H9 (cell line): ENCODE measurements around the gene ATN1. TPM values are rescaled to one million over a fixed set of nuclear protein-coding genes. Genes with fewer than 3 reads are reported as not detected.
A peak's percentile ranks its signal among the peaks of the same experiment; 100 is the strongest.

ENCODE experiments used
- DNase-seq: peaks from one replicate; pipeline ENCODE4 v3.0.0-alpha.2; 2017
- H2AFZ ChIP-seq: one replicate; pipeline ENCODE4 v1.6.1; 2013; ENCODE audit warnings: mild to moderate bottlenecking, low read length, control low read depth, moderate library complexity
- H2AK5ac ChIP-seq: 2 replicates; pipeline ENCODE4 v1.6.1; 2013; ENCODE audit warnings: low read length, control low read depth, mixed read lengths; ENCODE audit not compliant: insufficient read length
- H2BK120ac ChIP-seq: one replicate; pipeline ENCODE4 v1.6.1; 2013; ENCODE audit warnings: low read depth, mild to moderate bottlenecking, low read length, control low read depth, inconsistent platforms; ENCODE audit not compliant: poor library complexity, severe bottlenecking
- H2BK12ac ChIP-seq: 2 replicates; pipeline ENCODE4 v1.6.1; 2013; ENCODE audit warnings: low read length, control low read depth, mixed read lengths, low read depth; ENCODE audit not compliant: insufficient read length
- H2BK15ac ChIP-seq: 2 replicates; pipeline ENCODE4 v1.6.1; 2013; ENCODE audit warnings: low read depth, low read length, control low read depth
- H2BK20ac ChIP-seq: one replicate; pipeline ENCODE4 v1.6.1; 2013; ENCODE audit warnings: low read depth, mild to moderate bottlenecking, low read length, control low read depth, inconsistent platforms; ENCODE audit not compliant: poor library complexity, severe bottlenecking
- H2BK5ac ChIP-seq: 2 replicates; pipeline ENCODE4 v1.6.1; 2013; ENCODE audit warnings: low read length, control low read depth, mixed read lengths; ENCODE audit not compliant: insufficient read length
- H3K14ac ChIP-seq: 2 replicates; pipeline ENCODE4 v1.6.1; 2013; ENCODE audit warnings: low read length, control low read depth; ENCODE audit not compliant: insufficient read depth
- H3K18ac ChIP-seq: 2 replicates; pipeline ENCODE4 v1.6.1; 2013; ENCODE audit warnings: low read depth, mild to moderate bottlenecking, mixed read lengths, low read length, control low read depth; ENCODE audit not compliant: insufficient read length
- H3K23ac ChIP-seq: 2 replicates; pipeline ENCODE4 v1.6.1; 2013; ENCODE audit warnings: low read length, control low read depth, mixed read lengths, low read depth; ENCODE audit not compliant: insufficient read length
- H3K23me2 ChIP-seq: 2 replicates; pipeline ENCODE4 v1.6.1; 2013; ENCODE audit warnings: low read depth, mild to moderate bottlenecking, mixed read lengths, low read length, control low read depth; ENCODE audit not compliant: insufficient read length, poor library complexity, severe bottlenecking
- H3K27ac ChIP-seq: 2 replicates; pipeline ENCODE4 v1.5.1; 2013; ENCODE audit warnings: low read length, control low read depth, mixed read lengths, low read depth; ENCODE audit not compliant: insufficient read length
- H3K27me3 ChIP-seq: 2 replicates; pipeline ENCODE4 v1.6.1; 2013; ENCODE audit warnings: low read length, control low read depth, inconsistent platforms; ENCODE audit not compliant: insufficient read depth
- H3K4ac ChIP-seq: 2 replicates; pipeline ENCODE4 v1.6.1; 2013; ENCODE audit warnings: low read depth, mild to moderate bottlenecking, control low read depth, inconsistent platforms, low read length, moderate library complexity
- H3K4me1 ChIP-seq: 2 replicates; pipeline ENCODE4 v1.6.1; 2013; ENCODE audit warnings: low read length, control low read depth, inconsistent platforms; ENCODE audit not compliant: insufficient read depth
- H3K4me2 ChIP-seq: 2 replicates; pipeline ENCODE4 v1.6.1; 2013; ENCODE audit warnings: low read length, control low read depth, mixed read lengths; ENCODE audit not compliant: insufficient read length, insufficient read depth
- H3K56ac ChIP-seq: 2 replicates; pipeline ENCODE4 v1.6.1; 2013; ENCODE audit warnings: low read depth, mild to moderate bottlenecking, mixed read lengths, low read length, control low read depth; ENCODE audit not compliant: insufficient read length
- H3K79me1 ChIP-seq: 2 replicates; pipeline ENCODE4 v1.6.1; 2013; ENCODE audit warnings: low read depth, mild to moderate bottlenecking, moderate library complexity, low read length, control low read depth, inconsistent platforms; ENCODE audit not compliant: insufficient read depth, poor library complexity, severe bottlenecking
- H3K79me2 ChIP-seq: 2 replicates; pipeline ENCODE4 v1.6.1; 2013; ENCODE audit warnings: low read length, control low read depth, inconsistent platforms; ENCODE audit not compliant: insufficient read depth
- H3K9ac ChIP-seq: 2 replicates; pipeline ENCODE4 v1.6.1; 2013; ENCODE audit warnings: low read length, control low read depth, mixed read lengths; ENCODE audit not compliant: insufficient read length; ENCODE audit errors: extremely low read depth
- H3K9me3 ChIP-seq: one replicate; pipeline ENCODE4 v1.6.1; 2013; ENCODE audit warnings: low read depth, low read length, inconsistent platforms; ENCODE audit not compliant: control insufficient read depth
- H3T11ph ChIP-seq: one replicate; pipeline ENCODE4 v1.6.1; 2013; ENCODE audit warnings: mild to moderate bottlenecking, low read length, control low read depth, inconsistent platforms
- H4K20me1 ChIP-seq: one replicate; pipeline ENCODE4 v1.6.1; 2013; ENCODE audit not compliant: control insufficient read depth, insufficient read length, insufficient read depth
- H4K5ac ChIP-seq: 2 replicates; pipeline ENCODE4 v1.6.1; 2013; ENCODE audit warnings: low read depth, mild to moderate bottlenecking, mixed read lengths, low read length, control low read depth; ENCODE audit not compliant: insufficient read length
- H4K8ac ChIP-seq: replicated peaks from 2 replicates; pipeline ENCODE4 v1.6.1; 2013; ENCODE audit warnings: low read length, control low read depth, mixed read lengths, low read depth; ENCODE audit not compliant: insufficient read length
- H4K91ac ChIP-seq: 2 replicates; pipeline ENCODE4 v1.6.1; 2013; ENCODE audit warnings: low read depth, mild to moderate bottlenecking, moderate library complexity, mixed read lengths, low read length, control low read depth; ENCODE audit not compliant: insufficient read length
- H3K27ac Mint-ChIP-seq, 3 experiments: 2 replicates in 2 of 3; 3 replicates in 1 of 3; pipeline ENCODE4 v1.8.0; 2020 to 2021; ENCODE audit warnings: mixed read lengths in 3 of 3, mild to moderate bottlenecking in 1 of 3, moderate library complexity in 1 of 3
- H3K27me3 Mint-ChIP-seq: 2 replicates; pipeline ENCODE4 v1.8.0; 2021; ENCODE audit warnings: low read depth, mild to moderate bottlenecking, moderate library complexity, mixed read lengths
- H3K36me3 Mint-ChIP-seq, 3 experiments: 2 replicates in 2 of 3; 3 replicates in 1 of 3; pipeline ENCODE4 v1.8.0; 2020 to 2021; ENCODE audit warnings: low read depth in 3 of 3, mixed read lengths in 3 of 3; ENCODE audit not compliant: insufficient read depth in 1 of 3
- H3K4me1 Mint-ChIP-seq, 2 experiments: 2 replicates each; pipeline ENCODE4 v1.8.0; 2020; ENCODE audit warnings: mixed read lengths in 2 of 2
- H3K4me3 Mint-ChIP-seq, 2 experiments: 2 replicates in 1 of 2; 3 replicates in 1 of 2; pipeline ENCODE4 v1.8.0; 2020 to 2021; ENCODE audit warnings: mild to moderate bottlenecking in 2 of 2, mixed read lengths in 2 of 2, moderate library complexity in 1 of 2
- H3K9me3 Mint-ChIP-seq, 2 experiments: 2 replicates in 1 of 2; 3 replicates in 1 of 2; pipeline ENCODE4 v1.8.0; 2020; ENCODE audit warnings: mild to moderate bottlenecking in 2 of 2, mixed read lengths in 2 of 2, moderate library complexity in 1 of 2
- CTCF ChIP-seq: fragments of 200-600 bp; sonication (generic); conservative IDR thresholded peaks from 3 replicates; pipeline ENCODE4 v1.8.0; 2021; ENCODE audit warnings: antibody characterized with exemption, mild to moderate bottlenecking
- WGBS: extraction: QIAGEN DNeasy Blood & Tissue Kit; methylation state at CpG from one replicate; pipeline ENCODE4 v1.1.7; 2013; ENCODE audit warnings: missing lambda C conversion rate, low lambda C conversion rate, mixed read lengths; ENCODE audit not compliant: insufficient read length; ENCODE audit errors: extremely low coverage; 5-methylcytosine and 5-hydroxymethylcytosine counted together
- total RNA-seq: library from RNA; stranded (reverse); gene quantifications from 2 replicates; pipeline ENCODE4 v1.2.1, GENCODE V29; 2021

Gene ATN1
- total RNA-seq, 1 experiment from 2014 or later, result 103 TPM

DNA sequence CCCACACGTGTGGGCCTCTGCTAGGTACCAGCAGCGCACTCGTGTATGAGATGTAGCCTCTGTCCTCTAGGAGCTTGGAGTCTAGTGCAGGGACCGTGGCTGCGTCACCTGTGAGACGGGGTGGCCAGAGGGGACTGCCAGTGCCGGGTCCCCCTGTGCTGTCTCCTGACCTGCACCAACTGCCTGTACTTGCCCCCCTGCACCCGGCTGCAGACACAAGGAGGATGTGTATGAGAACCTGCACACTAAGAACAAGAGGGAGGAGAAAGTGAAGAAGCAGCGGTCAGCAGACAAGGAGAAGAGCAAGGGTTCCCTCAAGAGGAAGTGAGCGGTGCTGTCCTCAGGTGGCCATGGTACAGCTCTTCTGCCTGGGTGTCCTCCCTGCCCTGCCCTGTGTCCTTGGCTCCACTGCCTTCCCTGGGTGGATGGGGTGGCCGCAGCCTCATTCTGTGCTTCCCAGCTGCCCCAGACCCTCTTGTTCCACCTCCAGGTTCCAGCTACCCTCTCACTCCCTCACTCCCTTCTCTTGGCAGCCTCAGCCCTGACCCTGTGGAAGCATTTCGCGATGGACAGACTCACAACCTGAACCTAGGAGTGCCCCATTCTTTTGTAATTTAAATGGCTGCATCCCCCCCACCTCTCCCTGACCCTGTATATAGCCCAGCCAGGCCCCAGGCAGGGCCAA lies 33.0 kb downstream of the ATN1 start:
- no peak overlapping the region for H3K9ac ChIP-seq
- H2BK120ac ChIP-seq, result no peak overlapping the region
- H3K36me3 Mint-ChIP-seq, result peaks cover 7 to 23% (median 8%) of the 10 kb centered on the region in 3 experiments; a peak in 6 of 7 replicates
- H3K18ac ChIP-seq, result no peak overlapping the region
- peak overlapping the region; percentile 67 to 99 (median 98); a peak in 5 of 7 replicates for H3K27ac Mint-ChIP-seq
- no peak for DNase-seq
- H3K79me1 ChIP-seq, result no peaks in the 10 kb centered on the region
- H2AK5ac ChIP-seq, result no peak overlapping the region
- H2AFZ ChIP-seq, result no peak overlapping the region
- no peak overlapping the region for H2BK12ac ChIP-seq
- peaks cover 43 to 59% of the 10 kb centered on the region in 2 experiments for H3K4me1 Mint-ChIP-seq
- H3K4me3 Mint-ChIP-seq, result peak overlapping the region in 1 of 2 experiments; percentile 82; a peak in 1 of 5 replicates
- no peak overlapping the region for H4K5ac ChIP-seq
- peaks cover 6% of the 10 kb centered on the region; the same call in 1 of the 2 replicates for H3K4me1 ChIP-seq
- no peak overlapping the region for H3K56ac ChIP-seq
- H3K4ac ChIP-seq, result no peak overlapping the region
- H3T11ph ChIP-seq, result no peak overlapping the region
- H3K27me3 Mint-ChIP-seq, result no peaks in the 10 kb centered on the region; the same call in 1 of the 2 replicates
- H3K14ac ChIP-seq, result no peak overlapping the region; the same call in 1 of the 2 replicates
- H4K8ac ChIP-seq, result no peak overlapping the region
- no peak overlapping the region for H2BK15ac ChIP-seq
- peak overlapping the region; percentile 11 for H4K91ac ChIP-seq
- no peaks in the 10 kb centered on the region for H3K9me3 ChIP-seq
- peaks cover 2% of the 10 kb centered on the region for H4K20me1 ChIP-seq
- H3K27me3 ChIP-seq, result no peaks in the 10 kb centered on the region
- H2BK20ac ChIP-seq, result no peak overlapping the region
- no CpG with 5 or more reads among the region's 13 CpGs for WGBS
- no peaks in the 10 kb centered on the region for H3K9me3 Mint-ChIP-seq
- H3K23me2 ChIP-seq, result peaks cover 17% of the 10 kb centered on the region
- H3K79me2 ChIP-seq, result no peaks in the 10 kb centered on the region; the same call in 1 of the 2 replicates
- H2BK5ac ChIP-seq, result no peak overlapping the region
- H3K27ac ChIP-seq, result no peak overlapping the region
- no peak overlapping the region for H3K23ac ChIP-seq
- TF ChIP-seq CTCF, result peak; percentile 41; the same call in 2 of the 3 replicates
- no peak overlapping the region for H3K4me2 ChIP-seq
